Tibial artery (tissue), 4 donors: ENCODE results near the gene ARMCX2.

ENCODE experiments used
- DNase-seq, 2 donors: peaks; one replicate each; pipeline ENCODE4 v3.0.0-alpha.2; 2019
- H3K27ac ChIP-seq, 2 donors: fragments of 200-600 bp; sonication (generic) in 1 of 2; 1 replicate in 1 of 2; 2 replicates in 1 of 2; pipeline ENCODE4 v1.5.1; 2018 to 2019; ENCODE audit warnings: mild to moderate bottlenecking in 1 of 2
- H3K27me3 ChIP-seq, 2 donors: fragments of 200-600 bp; sonication (generic) in 1 of 2; one replicate each; pipeline versions ENCODE4 v1.5.1 to v1.6.0; 2016 to 2019
- H3K36me3 ChIP-seq, 3 donors: fragments of 200-600 bp; sonication (generic) in 2 of 3; one replicate each; pipeline ENCODE4 v1.5.1; 2016 to 2019; ENCODE audit warnings: mild to moderate bottlenecking in 2 of 3
- H3K4me1 ChIP-seq, 4 donors: fragments of 200-600 bp; sonication (generic) in 2 of 4; 1 replicate in 3 of 4; 2 replicates in 1 of 4; pipeline ENCODE4 v1.5.1; 2016 to 2019
- H3K4me3 ChIP-seq, 2 donors: fragments of 200-600 bp; sonication (generic) in 1 of 2; 1 replicate in 1 of 2; 2 replicates in 1 of 2; pipeline ENCODE4 v1.5.1; 2018 to 2019; ENCODE audit warnings: mild to moderate bottlenecking in 2 of 2
- H3K9me3 ChIP-seq, 3 donors: fragments of 200-600 bp; sonication (generic) in 1 of 3; one replicate each; pipeline ENCODE4 v1.5.1; 2016 to 2019
- CTCF ChIP-seq, 2 experiments: fragments of 200-600 bp in 1 of 2; fragments of 450-650 bp in 1 of 2; IDR thresholded peaks; one replicate each; pipeline ENCODE4 v1.5.1; 2017 to 2019; ENCODE audit warnings: antibody characterized with exemption in 2 of 2, mild to moderate bottlenecking in 1 of 2, moderate library complexity in 1 of 2
- intact Hi-C: fragments of 100-400 bp; cut with DNase I; formaldehyde crosslinking; loops from one replicate; pipeline ENCODE4 v1.15.0; 2023; ENCODE audit warnings: low total_unique reads

The ARMCX2 gene

GRCh38 chrX:101685923-101686322, 26.3 kb upstream of the ARMCX2 start:
- intact Hi-C loops = no loop called here
- TF ChIP-seq CTCF (IDR thresholded peaks at IDR 0.05) = no peak

GRCh38 chrX:101682723-101683122, 23.1 kb upstream of the ARMCX2 start:
- H3K36me3 ChIP-seq = no peaks in the 10 kb centered on the region
- no peak for DNase-seq
- H3K9me3 ChIP-seq = no peaks in the 10 kb centered on the region
- no peak overlapping the region for H3K27ac ChIP-seq
- no peaks in the 10 kb centered on the region for H3K4me1 ChIP-seq
- H3K4me3 ChIP-seq = no peak overlapping the region
- no peaks in the 10 kb centered on the region for H3K27me3 ChIP-seq
- no peak for TF ChIP-seq CTCF (IDR thresholded peaks at IDR 0.05)
- intact Hi-C loops = no loop called here

More at GRCh38 chrX:101685923-101686322, 26.3 kb upstream of the ARMCX2 start:
- peak overlapping the region in 1 of 2 donors; percentile 28 for H3K27ac ChIP-seq
- no peaks in the 10 kb centered on the region for H3K36me3 ChIP-seq
- no peak overlapping the region for H3K4me3 ChIP-seq
- H3K27me3 ChIP-seq = no peaks in the 10 kb centered on the region
- no peaks in the 10 kb centered on the region for H3K9me3 ChIP-seq
- no peak for DNase-seq
- no peaks in the 10 kb centered on the region for H3K4me1 ChIP-seq

- DNase-seq = no peak
- Histone ChIP-seq H3K4me3 (no peak overlapping the region), H3K27ac (no peak overlapping the region), H3K9me3 (no peaks in the 10 kb centered on the region), H3K36me3 (no peaks in the 10 kb centered on the region), H3K4me1 (no peaks in the 10 kb centered on the region), H3K27me3 (no peaks in the 10 kb centered on the region)
- intact Hi-C loops = no loop called here
- no peak for TF ChIP-seq CTCF (IDR thresholded peaks at IDR 0.05)
Observed at GRCh38 chrX:101677028-101677427, 17.4 kb upstream of the ARMCX2 start.

GRCh38 chrX:101676571-101676970, 16.9 kb upstream of the ARMCX2 start:
- intact Hi-C loops = no loop called here
- Histone ChIP-seq H3K4me3 (no peak overlapping the region), H3K9me3 (no peaks in the 10 kb centered on the region), H3K4me1 (no peaks in the 10 kb centered on the region), H3K27me3 (no peaks in the 10 kb centered on the region), H3K36me3 (no peaks in the 10 kb centered on the region), H3K27ac (no peak overlapping the region)
- no peak for DNase-seq
- TF ChIP-seq CTCF (IDR thresholded peaks at IDR 0.05) = no peak

GRCh38 chrX:101668143-101668542, 8.5 kb upstream of the ARMCX2 start:
- H3K4me3 ChIP-seq = no peak overlapping the region
- no peaks in the 10 kb centered on the region for H3K36me3 ChIP-seq
- no peak overlapping the region for H3K27ac ChIP-seq
- H3K9me3 ChIP-seq = no peaks in the 10 kb centered on the region
- no peak for DNase-seq
- no peaks in the 10 kb centered on the region for H3K27me3 ChIP-seq
- no peak for TF ChIP-seq CTCF (IDR thresholded peaks at IDR 0.05)
- no peaks in the 10 kb centered on the region for H3K4me1 ChIP-seq
- intact Hi-C loops = no loop called here
